Spinal cord (tissue), 10 donors: ENCODE data around the gene NKX3-2. TPM values are rescaled to one million over a fixed set of nuclear protein-coding genes. Genes with fewer than 3 reads are reported as not detected.

Experiments
- DNase-seq, 6 donors: peaks; one replicate each; pipeline versions ENCODE4 v3.0.0 to v3.0.0-alpha.2; 2013 to 2015; ENCODE audit warnings: low spot score in 6 of 6, low read depth in 4 of 6
- H3K27ac ChIP-seq: one replicate; pipeline ENCODE4 v1.5.1; 2013; ENCODE audit warnings: low read depth, low read length, control low read depth
- H3K27me3 ChIP-seq: one replicate; pipeline ENCODE4 v1.6.1; 2013; ENCODE audit warnings: low read length; ENCODE audit not compliant: control insufficient read depth, insufficient read depth
- H3K36me3 ChIP-seq: one replicate; pipeline ENCODE4 v1.6.1; 2013; ENCODE audit warnings: low read length; ENCODE audit not compliant: control insufficient read depth, insufficient read depth
- H3K4me1 ChIP-seq: one replicate; pipeline ENCODE4 v1.6.1; 2013; ENCODE audit warnings: low read length; ENCODE audit not compliant: control insufficient read depth, insufficient read depth
- H3K4me3 ChIP-seq: one replicate; pipeline ENCODE4 v1.5.1; 2013; ENCODE audit warnings: low read depth, low read length, control low read depth
- H3K9me3 ChIP-seq: one replicate; pipeline ENCODE4 v1.6.1; 2013; ENCODE audit warnings: low read length; ENCODE audit not compliant: control insufficient read depth, insufficient read depth
- WGBS: methylation state at CpG from one replicate; pipeline ENCODE4 v1.1.5; 2013; ENCODE audit warnings: missing lambda C conversion rate; ENCODE audit not compliant: insufficient coverage; 5-methylcytosine and 5-hydroxymethylcytosine counted together
- long read RNA-seq, 4 donors: transcript quantifications; one replicate each; lab custom pipeline, GENCODE V29; 2026
- polyA plus RNA-seq, 2 donors: library from polyadenylated mRNA; unstranded; fragments of 120-200 nt; gene quantifications; one replicate each; pipeline ENCODE4 v1.2.1, GENCODE V29; 2013; ENCODE audit not compliant: insufficient read length in 2 of 2
- total RNA-seq, 2 donors: library from RNA; depleted of rRNA in 1 of 2; stranded (reverse); fragments of 120-200 nt in 1 of 2; fragments of >200 nt in 1 of 2; gene quantifications; one replicate each; pipeline versions ENCODE4 v1.2.3 to v1.2.4, GENCODE V29; 2013 to 2014
- donor health status: healthy.

The NKX3-2 gene
- under 1 TPM; 0.20 to 0.28 TPM for total RNA-seq
- polyA plus RNA-seq = under 1 TPM; 0.51 to 0.60 TPM
- long read RNA-seq, donor 1 = 0 reads
- long read RNA-seq, donor 2 = 0 reads
- long read RNA-seq, donor 3 = 0 reads
- long read RNA-seq, donor 4 = 0 reads

GRCh38 chr4:13543839-13544605 lies at the start of gene NKX3-2:
Gene NKX3-2, minus strand, starts transcription at chr4:13544508. Its CDS starts 94 bp downstream, at chr4:13544414.
- H3K4me1 ChIP-seq = peaks cover 57% of the 10 kb centered on the region
- DNase-seq = peak in 1 of 6 donors; percentile 52
- no peaks in the 10 kb centered on the region for H3K9me3 ChIP-seq
- peak within 1 kb of the TSS; percentile 50 for H3K4me3 ChIP-seq
- H3K36me3 ChIP-seq = no peaks in the 10 kb centered on the region
- peaks cover 96% of the 10 kb centered on the region for H3K27me3 ChIP-seq
- whole genome bisulfite sequencing = under 1% methylated on average over 96 of the region's 96 CpGs
- H3K27ac ChIP-seq = no peak within 1 kb of the TSS

- H3K4me1 ChIP-seq = no peaks in the 10 kb centered on the region
- H3K27me3 ChIP-seq = no peaks in the 10 kb centered on the region
- WGBS = no CpG with 5 or more reads among the region's 4 CpGs
- H3K4me3 ChIP-seq = no peak overlapping the region
- no peaks in the 10 kb centered on the region for H3K9me3 ChIP-seq
- no peak for DNase-seq
- peaks cover 13% of the 10 kb centered on the region for H3K36me3 ChIP-seq
- H3K27ac ChIP-seq = no peak overlapping the region
Observed at GRCh38 chr4:13592220-13592619, 47.9 kb upstream of the NKX3-2 start.

DNA sequence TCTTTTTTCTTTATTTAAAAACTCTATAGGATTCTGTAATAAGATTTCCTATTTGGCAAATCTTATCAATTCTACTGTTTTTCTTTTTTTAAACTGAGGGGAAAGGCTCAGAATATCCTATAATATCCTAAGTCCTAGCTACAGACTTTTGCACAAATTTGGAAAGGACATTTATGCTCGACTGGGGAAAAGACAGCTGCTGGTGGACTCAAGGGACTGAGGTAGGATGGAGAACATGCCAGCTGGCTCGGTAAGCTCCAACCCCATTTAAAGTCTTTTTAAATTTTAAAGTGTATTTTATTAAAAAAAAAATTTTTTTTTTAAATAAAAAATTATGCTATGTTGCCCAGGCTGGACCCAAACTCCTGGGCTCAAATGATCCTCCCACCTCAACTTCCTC lies 46.5 kb upstream of the NKX3-2 start:
- Histone ChIP-seq H3K36me3 (peaks cover 10% of the 10 kb centered on the region), H3K27me3 (no peaks in the 10 kb centered on the region), H3K27ac (no peak overlapping the region), H3K4me1 (no peaks in the 10 kb centered on the region), H3K4me3 (no peak overlapping the region), H3K9me3 (no peaks in the 10 kb centered on the region)
- no CpG with 5 or more reads among the region's 2 CpGs for WGBS
- no peak for DNase-seq

DNA sequence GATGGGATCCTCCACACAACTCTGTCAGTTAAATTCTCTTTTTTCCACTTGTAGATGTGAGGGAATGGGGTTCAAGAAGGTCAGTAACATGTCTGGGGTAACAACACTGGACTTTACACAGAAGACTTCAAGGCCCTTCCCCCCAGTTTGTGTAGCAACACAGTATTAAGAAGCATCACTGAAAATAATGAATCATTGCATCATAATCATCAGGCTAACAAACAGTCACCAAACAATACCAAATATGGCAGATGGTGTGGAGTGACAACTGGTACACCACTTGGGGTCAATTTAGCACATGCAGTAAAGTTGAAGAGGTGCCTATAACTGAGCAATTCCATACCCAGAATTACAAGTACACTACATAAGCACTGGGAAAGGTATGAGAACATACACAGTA lies 44.6 kb upstream of the NKX3-2 start:
- Histone ChIP-seq H3K27ac (no peak overlapping the region), H3K4me1 (no peaks in the 10 kb centered on the region), H3K36me3 (peaks cover 8% of the 10 kb centered on the region), H3K4me3 (no peak overlapping the region), H3K9me3 (no peaks in the 10 kb centered on the region), H3K27me3 (no peaks in the 10 kb centered on the region)
- no peak for DNase-seq

GRCh38 chr4:13584481-13584880 lies 40.2 kb upstream of the NKX3-2 start:
- WGBS = 86% methylated on average over 1 of the region's 5 CpGs
- DNase-seq = no peak
- no peak overlapping the region for H3K4me3 ChIP-seq

GRCh38 chr4:13580036-13580435 lies 35.7 kb upstream of the NKX3-2 start:
- no peaks in the 10 kb centered on the region for H3K27me3 ChIP-seq
- H3K27ac ChIP-seq = no peak overlapping the region
- peaks cover 35% of the 10 kb centered on the region for H3K36me3 ChIP-seq
- H3K4me3 ChIP-seq = no peak overlapping the region
- DNase-seq = no peak
- WGBS = no CpG with 5 or more reads among the region's 2 CpGs
- no peaks in the 10 kb centered on the region for H3K4me1 ChIP-seq
- H3K9me3 ChIP-seq = no peaks in the 10 kb centered on the region

More at GRCh38 chr4:13584481-13584880, 40.2 kb upstream of the NKX3-2 start:
- Histone ChIP-seq H3K27me3 (no peaks in the 10 kb centered on the region), H3K36me3 (peaks cover 23% of the 10 kb centered on the region), H3K9me3 (no peaks in the 10 kb centered on the region), H3K4me1 (no peaks in the 10 kb centered on the region), H3K27ac (no peak overlapping the region)

- H3K36me3 ChIP-seq = peaks cover 34% of the 10 kb centered on the region
- WGBS = 93% methylated on average over 2 of the region's 3 CpGs
- H3K4me3 ChIP-seq = no peak overlapping the region
- H3K4me1 ChIP-seq = no peaks in the 10 kb centered on the region
- no peak overlapping the region for H3K27ac ChIP-seq
- DNase-seq = no peak
- H3K27me3 ChIP-seq = no peaks in the 10 kb centered on the region
- H3K9me3 ChIP-seq = no peaks in the 10 kb centered on the region
Observed at GRCh38 chr4:13577660-13578059, 33.4 kb upstream of the NKX3-2 start.

DNA sequence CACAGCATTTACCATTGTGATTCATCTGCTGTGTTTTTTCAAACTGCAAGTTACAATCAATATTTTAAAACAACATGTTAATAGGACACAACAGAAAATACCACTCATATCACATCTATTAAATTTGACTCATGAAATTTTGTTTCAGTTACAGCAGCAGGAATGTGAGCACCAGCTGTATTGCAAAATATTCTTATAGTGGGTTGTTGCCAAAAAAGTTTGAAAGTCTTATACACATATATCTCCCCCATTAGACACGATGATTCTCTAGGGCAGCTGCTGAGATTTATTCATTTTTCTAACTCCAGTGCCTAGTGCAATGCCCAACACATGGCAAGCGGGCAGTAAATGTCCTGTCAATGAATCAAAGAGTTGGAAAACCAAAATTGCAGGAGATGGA lies 26.6 kb upstream of the NKX3-2 start:
- no peaks in the 10 kb centered on the region for H3K4me1 ChIP-seq
- 90% methylated on average over 2 of the region's 2 CpGs for WGBS

GRCh38 chr4:13567125-13567524 lies 22.8 kb upstream of the NKX3-2 start:
- WGBS = 95% methylated on average over 5 of the region's 5 CpGs
- no peaks in the 10 kb centered on the region for H3K27me3 ChIP-seq

More for the DNA sequence above, 26.6 kb upstream of the NKX3-2 start:
- DNase-seq = no peak
- no peaks in the 10 kb centered on the region for H3K9me3 ChIP-seq
- H3K27ac ChIP-seq = no peak overlapping the region
- peaks cover 19% of the 10 kb centered on the region for H3K36me3 ChIP-seq
- no peak overlapping the region for H3K4me3 ChIP-seq
- no peaks in the 10 kb centered on the region for H3K27me3 ChIP-seq

GRCh38 chr4:13562876-13563275 lies 18.6 kb upstream of the NKX3-2 start:
- no peaks in the 10 kb centered on the region for H3K36me3 ChIP-seq
- H3K4me1 ChIP-seq = no peaks in the 10 kb centered on the region
- no peak for DNase-seq
- H3K27me3 ChIP-seq = no peaks in the 10 kb centered on the region
- H3K9me3 ChIP-seq = peaks cover 1% of the 10 kb centered on the region
- H3K27ac ChIP-seq = no peak overlapping the region
- no peak overlapping the region for H3K4me3 ChIP-seq
- no CpG with 5 or more reads among the region's 1 CpG for WGBS

More at GRCh38 chr4:13567125-13567524, 22.8 kb upstream of the NKX3-2 start:
- H3K36me3 ChIP-seq = peaks cover 5% of the 10 kb centered on the region
- H3K4me1 ChIP-seq = no peaks in the 10 kb centered on the region
- H3K4me3 ChIP-seq = no peak overlapping the region
- no peak for DNase-seq
- H3K27ac ChIP-seq = no peak overlapping the region
- H3K9me3 ChIP-seq = peaks cover 1% of the 10 kb centered on the region
